ENCODE data around the gene ACOX3.

DNA sequence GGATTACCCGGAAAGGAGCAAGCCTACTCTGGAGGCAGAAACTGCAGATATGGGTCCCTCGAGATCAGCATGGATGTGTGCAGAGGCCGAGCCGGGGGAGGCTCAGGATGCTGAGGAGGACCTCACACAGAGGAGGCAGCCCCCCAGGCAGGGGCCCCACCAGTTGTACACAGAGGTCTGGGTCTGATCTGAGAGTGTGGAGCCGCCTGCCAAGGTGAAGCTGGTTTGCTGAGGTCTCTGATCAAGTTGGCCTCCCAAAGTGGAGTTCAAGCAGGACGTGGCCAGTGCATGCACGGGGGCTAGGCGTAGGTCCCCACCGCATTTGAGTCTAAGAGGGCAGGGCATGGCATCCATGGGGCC, 35.0 kb downstream of the ACOX3 start:
- TF ChIP-seq, protein P1, sequence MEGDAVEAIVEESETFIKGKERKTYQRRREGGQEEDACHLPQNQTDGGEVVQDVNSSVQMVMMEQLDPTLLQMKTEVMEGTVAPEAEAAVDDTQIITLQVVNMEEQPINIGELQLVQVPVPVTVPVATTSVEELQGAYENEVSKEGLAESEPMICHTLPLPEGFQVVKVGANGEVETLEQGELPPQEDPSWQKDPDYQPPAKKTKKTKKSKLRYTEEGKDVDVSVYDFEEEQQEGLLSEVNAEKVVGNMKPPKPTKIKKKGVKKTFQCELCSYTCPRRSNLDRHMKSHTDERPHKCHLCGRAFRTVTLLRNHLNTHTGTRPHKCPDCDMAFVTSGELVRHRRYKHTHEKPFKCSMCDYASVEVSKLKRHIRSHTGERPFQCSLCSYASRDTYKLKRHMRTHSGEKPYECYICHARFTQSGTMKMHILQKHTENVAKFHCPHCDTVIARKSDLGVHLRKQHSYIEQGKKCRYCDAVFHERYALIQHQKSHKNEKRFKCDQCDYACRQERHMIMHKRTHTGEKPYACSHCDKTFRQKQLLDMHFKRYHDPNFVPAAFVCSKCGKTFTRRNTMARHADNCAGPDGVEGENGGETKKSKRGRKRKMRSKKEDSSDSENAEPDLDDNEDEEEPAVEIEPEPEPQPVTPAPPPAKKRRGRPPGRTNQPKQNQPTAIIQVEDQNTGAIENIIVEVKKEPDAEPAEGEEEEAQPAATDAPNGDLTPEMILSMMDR (IDR thresholded peaks at IDR 0.05) = no peak
- TF ChIP-seq EP300 (IDR thresholded peaks at IDR 0.05) = no peak
- no peak for TF ChIP-seq POLR2AphosphoS5 (IDR thresholded peaks at IDR 0.05)

Data from stomach (tissue), 4 donors.